GM06990 (cell line): ENCODE data around the gene ADA.

Experiments
- DNase-seq: peaks from one replicate; pipeline ENCODE4 v3.0.0-alpha.2; 2011; ENCODE audit not compliant: insufficient read length; ENCODE audit errors: extremely low read depth
- H3K27me3 ChIP-seq: replicated peaks from 2 replicates; pipeline ENCODE4 v1.6.0; 2011; ENCODE audit warnings: low read length; ENCODE audit not compliant: control insufficient read depth, insufficient read depth
- H3K36me3 ChIP-seq: 2 replicates; pipeline ENCODE4 v1.5.1; 2011; ENCODE audit warnings: low read length; ENCODE audit not compliant: control insufficient read depth, insufficient read depth
- H3K4me3 ChIP-seq: replicated peaks from 2 replicates; pipeline ENCODE4 v1.5.1; 2011; ENCODE audit warnings: low read depth, mild to moderate bottlenecking, control low read depth, low read length
- TF ChIP-seq, protein P1 (sequence below): IDR thresholded peaks from 2 replicates; pipeline ENCODE4 v1.5.1; 2011; ENCODE audit warnings: low read length, control low read depth, mild to moderate bottlenecking, inconsistent platforms; ENCODE audit not compliant: insufficient read depth, poor library complexity, severe bottlenecking

The ADA gene

DNA sequence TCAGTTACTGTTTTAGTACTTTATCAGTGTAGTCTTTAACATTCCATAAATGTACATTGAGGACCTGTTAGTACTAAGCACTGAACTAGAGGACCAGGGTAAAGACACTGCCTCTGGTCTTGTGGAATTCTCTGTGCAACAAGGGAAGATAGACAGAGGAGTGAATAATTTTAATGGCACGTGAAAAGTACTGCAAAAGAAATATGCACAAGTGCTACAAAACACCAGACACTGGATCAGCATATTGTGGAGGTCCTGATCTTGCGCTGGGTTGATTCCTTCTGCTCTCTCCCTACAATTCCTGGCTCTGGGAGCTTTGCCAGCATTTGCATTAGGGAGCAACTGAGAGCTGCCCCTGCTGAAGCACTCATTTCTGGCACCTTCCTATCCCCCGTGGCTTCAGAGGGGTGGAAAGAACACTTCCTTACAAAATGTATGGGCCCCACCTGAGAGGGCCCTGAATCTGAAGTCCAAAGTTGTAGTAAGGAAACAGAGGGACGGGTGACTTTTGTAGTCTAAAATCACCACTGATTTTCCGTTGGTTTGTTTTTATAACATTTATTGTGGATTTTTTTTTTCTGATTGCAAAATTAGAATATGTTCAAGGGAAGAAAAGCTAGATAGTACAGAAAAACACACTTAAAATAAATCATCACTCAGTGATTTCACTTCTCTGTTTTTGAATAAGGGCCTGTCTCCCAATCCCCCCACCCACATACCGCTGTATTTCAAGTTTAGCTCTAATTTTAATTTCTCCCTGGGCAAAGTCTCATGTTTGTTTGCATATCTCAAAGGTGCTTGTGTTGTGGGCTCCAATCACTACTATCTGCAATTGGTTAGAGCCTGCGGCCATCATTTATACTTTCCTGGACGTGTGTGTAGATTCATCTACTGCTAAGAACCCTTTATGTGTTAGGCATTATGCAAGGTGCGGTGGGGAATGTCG, 64.2 kb downstream of the ADA start:
- TF ChIP-seq, protein P1, sequence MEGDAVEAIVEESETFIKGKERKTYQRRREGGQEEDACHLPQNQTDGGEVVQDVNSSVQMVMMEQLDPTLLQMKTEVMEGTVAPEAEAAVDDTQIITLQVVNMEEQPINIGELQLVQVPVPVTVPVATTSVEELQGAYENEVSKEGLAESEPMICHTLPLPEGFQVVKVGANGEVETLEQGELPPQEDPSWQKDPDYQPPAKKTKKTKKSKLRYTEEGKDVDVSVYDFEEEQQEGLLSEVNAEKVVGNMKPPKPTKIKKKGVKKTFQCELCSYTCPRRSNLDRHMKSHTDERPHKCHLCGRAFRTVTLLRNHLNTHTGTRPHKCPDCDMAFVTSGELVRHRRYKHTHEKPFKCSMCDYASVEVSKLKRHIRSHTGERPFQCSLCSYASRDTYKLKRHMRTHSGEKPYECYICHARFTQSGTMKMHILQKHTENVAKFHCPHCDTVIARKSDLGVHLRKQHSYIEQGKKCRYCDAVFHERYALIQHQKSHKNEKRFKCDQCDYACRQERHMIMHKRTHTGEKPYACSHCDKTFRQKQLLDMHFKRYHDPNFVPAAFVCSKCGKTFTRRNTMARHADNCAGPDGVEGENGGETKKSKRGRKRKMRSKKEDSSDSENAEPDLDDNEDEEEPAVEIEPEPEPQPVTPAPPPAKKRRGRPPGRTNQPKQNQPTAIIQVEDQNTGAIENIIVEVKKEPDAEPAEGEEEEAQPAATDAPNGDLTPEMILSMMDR = no peak
- DNase-seq = no peak
- Histone ChIP-seq H3K27me3 (no peaks in the 10 kb centered on the region), H3K36me3 (no peaks in the 10 kb centered on the region; the same call in 1 of the 2 replicates), H3K4me3 (no peak overlapping the region; the same call in 1 of the 2 replicates)

DNA sequence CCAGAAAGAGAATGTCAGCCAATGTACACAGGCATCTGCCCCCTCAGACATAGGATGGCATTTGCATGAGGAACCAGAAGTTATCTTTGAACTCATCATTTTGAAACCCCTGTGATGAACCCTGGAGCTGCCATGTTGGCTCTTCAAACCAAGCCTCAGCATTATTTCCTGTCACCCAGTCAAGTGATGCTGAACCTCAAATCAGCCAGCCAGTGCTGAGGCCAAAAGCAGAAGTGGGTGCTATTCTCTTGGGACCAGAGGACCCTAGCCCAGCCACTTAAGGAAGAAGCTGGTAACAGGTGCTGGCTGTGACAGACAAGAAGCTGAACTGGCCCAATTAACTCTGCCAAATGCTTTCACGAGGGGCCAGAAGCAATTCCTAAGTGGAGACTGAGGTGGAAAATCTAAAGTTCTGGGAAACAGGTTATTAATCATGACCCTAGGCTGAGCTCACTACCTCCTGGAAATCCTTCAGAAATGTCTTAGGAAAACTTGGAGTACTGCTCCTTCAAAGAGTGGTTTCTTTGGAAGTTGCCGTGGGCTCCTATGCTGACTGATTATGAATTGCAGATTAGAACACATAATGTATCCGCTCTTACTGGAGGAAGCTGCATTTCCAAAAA, 65.1 kb downstream of the ADA start:
- peak overlapping the region; percentile 36 for H3K4me3 ChIP-seq
- no peaks in the 10 kb centered on the region for H3K27me3 ChIP-seq
- DNase-seq = peak; percentile 79
- H3K36me3 ChIP-seq = no peaks in the 10 kb centered on the region; the same call in 1 of the 2 replicates
- TF ChIP-seq, protein P1 = no peak

DNA sequence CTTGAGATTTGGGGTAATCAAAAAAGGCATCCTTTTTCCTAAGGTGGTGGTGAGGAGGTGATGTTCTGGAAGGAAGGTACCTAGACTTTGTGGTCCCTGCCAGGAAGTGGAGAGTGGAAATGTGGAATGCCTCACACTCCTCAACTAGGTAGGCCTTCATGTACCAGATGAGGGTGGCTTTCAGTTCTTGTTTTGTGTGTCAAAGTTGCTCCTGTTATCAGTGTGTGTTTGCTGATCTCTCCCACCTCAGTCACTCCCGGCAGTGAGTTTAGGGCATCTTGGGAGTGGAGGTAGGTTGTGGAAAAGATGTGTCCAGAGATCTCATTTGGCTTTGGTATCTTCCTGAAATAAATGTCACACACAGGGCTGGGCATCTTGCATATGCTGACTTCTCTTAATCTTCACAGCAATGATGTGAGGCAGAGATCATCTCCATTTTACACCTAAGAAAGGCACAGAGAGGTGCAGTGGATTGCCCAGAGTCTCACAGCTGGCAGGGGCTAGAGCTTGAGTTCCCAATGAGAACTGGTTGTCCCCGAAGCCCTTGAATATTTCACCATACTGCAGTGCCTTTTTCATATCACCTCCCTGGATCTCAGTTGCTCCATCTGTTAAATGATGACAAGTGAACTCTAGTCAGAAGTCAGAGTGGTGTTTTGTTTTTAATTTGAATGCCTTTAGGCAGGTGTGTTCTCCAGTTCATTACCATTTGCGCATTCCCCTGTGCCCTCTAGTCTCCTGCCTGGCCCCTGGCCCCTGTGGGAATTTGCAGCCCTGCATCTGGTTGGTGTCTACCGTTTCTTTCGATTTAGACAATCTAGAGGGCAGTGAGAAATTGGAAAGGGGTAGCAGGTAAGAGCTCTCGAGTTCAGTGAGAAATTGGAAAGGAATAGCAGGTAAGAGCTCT, 66.2 kb downstream of the ADA start:
- peak overlapping the region; percentile 36 for H3K4me3 ChIP-seq
- no peaks in the 10 kb centered on the region for H3K36me3 ChIP-seq
- no peaks in the 10 kb centered on the region for H3K27me3 ChIP-seq
- DNase-seq = no peak
- TF ChIP-seq, protein P1 = no peak

DNA sequence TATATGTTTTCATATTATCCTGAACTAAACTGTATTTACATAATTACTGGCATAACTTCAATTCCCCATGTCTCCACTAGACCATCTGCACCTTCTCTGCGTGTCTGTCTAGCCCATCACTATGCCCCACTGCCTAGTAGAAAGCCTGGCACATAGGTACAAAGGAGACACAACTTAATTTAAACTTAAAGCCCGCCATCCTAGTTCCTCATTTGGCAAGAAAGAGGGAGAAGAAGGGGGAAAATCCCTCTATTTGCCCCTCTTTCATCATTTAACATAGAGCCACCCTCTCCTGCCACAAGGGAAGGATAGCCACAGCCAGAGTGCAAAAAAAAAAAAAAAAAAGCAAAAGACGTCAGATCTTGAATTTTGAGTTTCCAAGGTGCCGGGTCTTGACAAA, 67.3 kb downstream of the ADA start:
- no peaks in the 10 kb centered on the region for H3K27me3 ChIP-seq
- H3K4me3 ChIP-seq = peak overlapping the region; percentile 58
- no peak for DNase-seq
- no peaks in the 10 kb centered on the region for H3K36me3 ChIP-seq
- TF ChIP-seq, protein P1 = no peak

DNA sequence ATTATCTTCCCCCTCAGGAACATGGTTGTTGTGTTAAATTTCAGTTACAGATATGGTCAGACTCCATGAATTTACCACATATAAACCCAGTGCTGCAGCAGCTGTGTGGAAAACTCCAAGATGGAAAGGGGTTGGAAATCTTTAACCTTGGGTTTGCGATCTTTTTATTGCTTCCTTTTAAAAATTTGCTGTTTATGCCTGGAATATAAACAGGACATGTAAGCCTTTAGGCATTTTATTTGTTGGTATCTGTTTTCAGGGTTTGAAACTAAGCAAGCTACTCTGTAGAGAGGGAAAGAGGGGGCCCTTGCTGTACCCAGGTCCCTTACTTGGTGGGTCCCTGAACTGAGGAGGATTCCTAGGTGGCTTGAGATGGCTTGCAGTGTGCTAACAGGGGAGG, 68.3 kb downstream of the ADA start:
- Histone ChIP-seq H3K36me3 (no peaks in the 10 kb centered on the region), H3K27me3 (no peaks in the 10 kb centered on the region), H3K4me3 (peak overlapping the region; percentile 58)
- TF ChIP-seq, protein P1 = no peak
- no peak for DNase-seq
